Prostate gland (tissue), 2 donors: Measurements from ENCODE around the gene TBC1D21.

Experiments
- CTCF ChIP-seq, 4 experiments: fragments of 200-600 bp in 2 of 4; fragments of 450-650 bp in 2 of 4; sonication (generic) in 2 of 4; IDR thresholded peaks; 1 replicate in 3 of 4; 2 replicates in 1 of 4; pipeline ENCODE4 v1.5.1; 2016 to 2019; ENCODE audit warnings: antibody characterized with exemption in 4 of 4, mild to moderate bottlenecking in 2 of 4, moderate library complexity in 2 of 4
- POLR2AphosphoS5 ChIP-seq: sonication (generic); formaldehyde crosslinking; IDR thresholded peaks from one replicate; pipeline ENCODE4 v1.6.1; 2017; ENCODE audit warnings: antibody characterized with exemption

- TF ChIP-seq POLR2AphosphoS5 (no peak), CTCF (IDR thresholded peaks at IDR 0.05) (no peak)
Measured at GRCh38 chr15:73889053-73889761, 15.8 kb downstream of the TBC1D21 start.
